Measurements from ENCODE around the gene THUMPD1.

DNA sequence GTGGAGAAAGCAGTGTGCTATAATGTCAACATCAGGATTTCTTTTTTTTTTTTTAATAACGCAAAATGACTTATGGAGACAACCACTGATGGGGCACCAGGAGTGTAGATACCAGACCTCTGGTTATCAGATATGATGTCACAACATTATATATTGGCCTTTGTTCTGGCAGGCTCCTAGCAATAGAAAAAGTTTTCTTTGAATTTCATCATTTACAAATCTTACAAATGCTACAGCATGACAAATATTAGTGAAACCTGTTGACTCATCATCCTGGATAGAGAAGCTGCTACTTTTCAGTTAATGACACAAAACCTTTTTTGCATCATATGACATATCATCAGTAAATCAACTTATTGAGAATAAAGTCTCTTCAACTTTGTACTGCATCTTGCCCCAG, 6.1 kb downstream of the THUMPD1 start:
- TF ChIP-seq, protein P1, sequence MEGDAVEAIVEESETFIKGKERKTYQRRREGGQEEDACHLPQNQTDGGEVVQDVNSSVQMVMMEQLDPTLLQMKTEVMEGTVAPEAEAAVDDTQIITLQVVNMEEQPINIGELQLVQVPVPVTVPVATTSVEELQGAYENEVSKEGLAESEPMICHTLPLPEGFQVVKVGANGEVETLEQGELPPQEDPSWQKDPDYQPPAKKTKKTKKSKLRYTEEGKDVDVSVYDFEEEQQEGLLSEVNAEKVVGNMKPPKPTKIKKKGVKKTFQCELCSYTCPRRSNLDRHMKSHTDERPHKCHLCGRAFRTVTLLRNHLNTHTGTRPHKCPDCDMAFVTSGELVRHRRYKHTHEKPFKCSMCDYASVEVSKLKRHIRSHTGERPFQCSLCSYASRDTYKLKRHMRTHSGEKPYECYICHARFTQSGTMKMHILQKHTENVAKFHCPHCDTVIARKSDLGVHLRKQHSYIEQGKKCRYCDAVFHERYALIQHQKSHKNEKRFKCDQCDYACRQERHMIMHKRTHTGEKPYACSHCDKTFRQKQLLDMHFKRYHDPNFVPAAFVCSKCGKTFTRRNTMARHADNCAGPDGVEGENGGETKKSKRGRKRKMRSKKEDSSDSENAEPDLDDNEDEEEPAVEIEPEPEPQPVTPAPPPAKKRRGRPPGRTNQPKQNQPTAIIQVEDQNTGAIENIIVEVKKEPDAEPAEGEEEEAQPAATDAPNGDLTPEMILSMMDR (IDR thresholded peaks at IDR 0.05), result no peak
- no peak for TF ChIP-seq ZFX (IDR thresholded peaks at IDR 0.05; ENCODE audit: borderline replicate concordance)
